Measurements from ENCODE around the gene ZBTB43.

ZBTB43 gene

GRCh38 chr9:126756876-126757415, 47.9 kb upstream of the ZBTB43 start:
- no peaks in the 10 kb centered on the region for H3K9me2 ChIP-seq (replicated peaks; ENCODE audit: insufficient read depth, low read length)
- no peaks in the 10 kb centered on the region for H3K9me3 ChIP-seq (ENCODE audit: insufficient read depth, low read length)
- no peak overlapping the region for H3K4me3 ChIP-seq (ENCODE audit: insufficient read depth, low read length, poor library complexity, severe bottlenecking)
- no peaks in the 10 kb centered on the region for H3K36me3 ChIP-seq (ENCODE audit: low read length)
- H4K20me1 ChIP-seq (ENCODE audit: low read depth, low read length) = no peaks in the 10 kb centered on the region
- H3K79me2 ChIP-seq (ENCODE audit: insufficient read depth, low read length) = no peaks in the 10 kb centered on the region
- no peak overlapping the region for H3K27ac ChIP-seq (ENCODE audit: low read depth, low read length)
- no peak overlapping the region for H3K9ac ChIP-seq (ENCODE audit: low read length)
- H3K4me2 ChIP-seq (ENCODE audit: low read depth, low read length, poor library complexity, severe bottlenecking) = no peak overlapping the region
- H3K27me3 ChIP-seq (ENCODE audit: low read length) = no peaks in the 10 kb centered on the region
- TF ChIP-seq CTCF (IDR thresholded peaks at IDR 0.05; ENCODE audit: insufficient read depth, low read length, poor library complexity, severe bottlenecking) (no peak), EZH2phosphoT487 (conservative IDR thresholded peaks at IDR 0.05; ENCODE audit: low read length) (no peak)
- no peaks in the 10 kb centered on the region for H3F3A ChIP-seq (ENCODE audit: insufficient read depth)
- H2AFZ ChIP-seq (ENCODE audit: low read depth, low read length, severe bottlenecking) = no peak overlapping the region

DNA sequence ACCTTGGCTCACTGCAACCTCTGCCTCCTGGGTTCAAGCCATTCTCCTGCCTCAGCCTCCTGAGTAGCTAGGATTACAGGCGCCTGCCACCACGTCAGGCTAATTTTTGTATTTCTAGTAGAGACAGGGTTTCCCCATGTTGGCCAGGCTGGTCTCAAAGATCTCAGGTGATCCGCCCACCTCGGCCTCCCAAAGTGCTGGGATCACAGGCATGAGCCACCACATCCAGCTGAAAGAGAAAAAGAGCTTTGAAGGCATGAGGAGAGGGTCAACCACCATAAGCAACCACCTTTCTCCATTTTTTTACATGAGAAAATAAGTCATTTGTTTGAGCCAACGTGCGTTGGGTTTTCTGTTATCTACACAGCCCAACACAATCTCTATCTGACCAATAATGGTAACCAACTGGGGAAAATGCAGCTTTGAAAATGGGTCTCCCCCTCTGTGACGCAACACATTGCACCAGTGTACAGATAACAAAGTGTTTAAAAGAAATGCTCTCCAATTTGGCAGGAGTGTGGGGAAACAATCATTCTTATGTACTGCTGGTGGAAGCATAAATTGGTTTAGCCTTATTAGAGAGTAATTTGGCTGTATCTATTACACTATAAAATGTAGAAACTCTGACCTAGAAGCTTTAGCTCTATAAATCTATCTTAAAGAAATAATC, 45.8 kb upstream of the ZBTB43 start:
- H3K9me3 ChIP-seq (ENCODE audit: insufficient read depth, low read length) = no peaks in the 10 kb centered on the region
- no peak overlapping the region for H3K4me3 ChIP-seq (ENCODE audit: insufficient read depth, low read length, poor library complexity, severe bottlenecking)
- H3K4me2 ChIP-seq (ENCODE audit: low read depth, low read length, poor library complexity, severe bottlenecking) = no peak overlapping the region
- no peaks in the 10 kb centered on the region for H3F3A ChIP-seq (ENCODE audit: insufficient read depth)
- no peak overlapping the region for H2AFZ ChIP-seq (ENCODE audit: low read depth, low read length, severe bottlenecking)
- no peaks in the 10 kb centered on the region for H3K9me2 ChIP-seq (replicated peaks; ENCODE audit: insufficient read depth, low read length)
- H3K27me3 ChIP-seq (ENCODE audit: low read length) = no peaks in the 10 kb centered on the region
- H3K79me2 ChIP-seq (ENCODE audit: insufficient read depth, low read length) = no peaks in the 10 kb centered on the region
- H3K36me3 ChIP-seq (ENCODE audit: low read length) = no peaks in the 10 kb centered on the region
- no peak overlapping the region for H3K27ac ChIP-seq (ENCODE audit: low read depth, low read length)
- H4K20me1 ChIP-seq (ENCODE audit: low read depth, low read length) = no peaks in the 10 kb centered on the region
- no peak for TF ChIP-seq CTCF (IDR thresholded peaks at IDR 0.05; ENCODE audit: insufficient read depth, low read length, poor library complexity, severe bottlenecking)
- TF ChIP-seq EZH2phosphoT487 (conservative IDR thresholded peaks at IDR 0.05; ENCODE audit: low read length) = no peak
- H3K9ac ChIP-seq (ENCODE audit: low read length) = no peak overlapping the region

GRCh38 chr9:126761274-126761673, 43.6 kb upstream of the ZBTB43 start:
- Histone ChIP-seq H3K9me3 (ENCODE audit: insufficient read depth, low read length) (no peaks in the 10 kb centered on the region), H4K20me1 (ENCODE audit: low read depth, low read length) (no peaks in the 10 kb centered on the region), H3K36me3 (ENCODE audit: low read length) (no peaks in the 10 kb centered on the region), H3K9me2 (replicated peaks; ENCODE audit: insufficient read depth, low read length) (no peaks in the 10 kb centered on the region), H2AFZ (ENCODE audit: low read depth, low read length, severe bottlenecking) (no peak overlapping the region), H3K4me3 (ENCODE audit: insufficient read depth, low read length, poor library complexity, severe bottlenecking) (no peak overlapping the region), H3F3A (ENCODE audit: insufficient read depth) (no peaks in the 10 kb centered on the region), H3K27ac (ENCODE audit: low read depth, low read length) (no peak overlapping the region), H3K79me2 (ENCODE audit: insufficient read depth, low read length) (no peaks in the 10 kb centered on the region), H3K4me2 (ENCODE audit: low read depth, low read length, poor library complexity, severe bottlenecking) (no peak overlapping the region), H3K9ac (ENCODE audit: low read length) (no peak overlapping the region), H3K27me3 (ENCODE audit: low read length) (no peaks in the 10 kb centered on the region)
- no peak for TF ChIP-seq CTCF (IDR thresholded peaks at IDR 0.05; ENCODE audit: insufficient read depth, low read length, poor library complexity, severe bottlenecking)
- TF ChIP-seq EZH2phosphoT487 (conservative IDR thresholded peaks at IDR 0.05; ENCODE audit: low read length) = no peak
